Suppressor macrophage treated with lipopolysaccharide for 1 hour (primary cell): ENCODE measurements around the gene PTPRS.
"Not testable (repeated sequence)": the region's sequence is repeated elsewhere in the genome, so short reads cannot be mapped to it uniquely, and the experiment has no call there.

ENCODE experiments used
- DNase-seq, 3 donors: peaks; one replicate each; pipeline ENCODE4 v3.0.0-alpha.2; 2020 to 2022

PTPRS gene

DNA sequence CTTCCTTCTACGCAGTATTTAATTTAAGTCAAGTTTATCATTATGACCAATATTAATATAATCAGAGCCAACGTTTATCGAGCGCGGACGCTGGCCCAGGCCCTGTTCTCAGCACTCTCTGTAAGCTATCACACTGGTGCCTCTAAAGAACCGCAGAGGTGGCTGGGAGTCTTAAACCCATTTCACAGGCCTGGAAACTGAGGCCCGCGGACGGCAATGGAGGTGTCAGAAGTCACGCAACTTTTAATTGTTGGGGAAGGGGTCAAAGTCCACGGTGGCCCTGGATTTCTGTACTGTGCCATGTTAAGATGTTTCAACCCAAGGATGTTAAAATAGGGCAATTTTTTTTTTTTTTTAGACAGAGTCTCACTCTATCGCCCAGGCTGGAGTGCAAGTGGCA lies 8.8 kb downstream of the PTPRS start:
- DNase-seq, result no peak

DNA sequence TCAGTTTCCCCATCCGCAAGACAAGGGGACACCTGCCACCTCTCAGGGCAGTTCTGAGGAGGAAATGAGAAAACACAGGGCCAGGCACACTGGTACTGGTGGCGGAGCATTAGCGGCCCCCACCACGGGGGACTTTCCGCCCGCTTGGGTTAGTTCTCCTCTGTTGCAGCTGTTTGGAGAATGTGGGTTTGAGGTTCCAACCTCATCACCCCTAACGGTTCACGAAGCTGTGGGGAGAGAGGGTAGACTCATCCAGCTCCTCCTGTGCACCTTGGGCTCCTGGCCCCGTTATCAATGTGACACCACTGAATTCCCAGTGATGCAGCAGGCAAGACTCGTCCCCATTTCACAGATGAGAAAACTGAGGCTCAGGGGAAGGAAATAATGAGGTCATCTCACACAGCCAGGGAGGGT lies 10.3 kb downstream of the PTPRS start:
- DNase-seq, result no peak

- no peak for DNase-seq
These were observed 11.5 kb downstream of the PTPRS start for GRCh38 chr19:5329141-5329540.

DNA sequence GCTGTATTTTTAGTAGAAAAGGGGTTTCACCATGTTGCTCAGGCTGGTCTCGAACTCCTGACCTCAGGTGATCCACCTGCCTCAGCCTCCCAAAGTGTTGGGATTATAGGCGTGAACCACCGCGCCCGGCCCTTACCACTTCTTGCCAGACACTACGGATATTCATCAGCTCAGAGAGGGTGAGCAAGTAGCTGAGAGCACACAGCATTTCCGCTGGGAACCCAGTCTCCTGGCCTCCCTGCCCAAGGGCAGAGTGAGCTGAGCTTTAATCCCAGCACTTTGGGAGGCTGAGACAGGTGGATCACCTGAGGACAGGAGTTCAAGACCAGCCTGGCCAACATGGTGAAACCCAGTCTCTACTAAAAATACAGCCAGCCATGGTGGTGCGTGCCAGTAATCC lies 12.2 kb downstream of the PTPRS start:
- DNase-seq, result not testable (repeated sequence)

DNA sequence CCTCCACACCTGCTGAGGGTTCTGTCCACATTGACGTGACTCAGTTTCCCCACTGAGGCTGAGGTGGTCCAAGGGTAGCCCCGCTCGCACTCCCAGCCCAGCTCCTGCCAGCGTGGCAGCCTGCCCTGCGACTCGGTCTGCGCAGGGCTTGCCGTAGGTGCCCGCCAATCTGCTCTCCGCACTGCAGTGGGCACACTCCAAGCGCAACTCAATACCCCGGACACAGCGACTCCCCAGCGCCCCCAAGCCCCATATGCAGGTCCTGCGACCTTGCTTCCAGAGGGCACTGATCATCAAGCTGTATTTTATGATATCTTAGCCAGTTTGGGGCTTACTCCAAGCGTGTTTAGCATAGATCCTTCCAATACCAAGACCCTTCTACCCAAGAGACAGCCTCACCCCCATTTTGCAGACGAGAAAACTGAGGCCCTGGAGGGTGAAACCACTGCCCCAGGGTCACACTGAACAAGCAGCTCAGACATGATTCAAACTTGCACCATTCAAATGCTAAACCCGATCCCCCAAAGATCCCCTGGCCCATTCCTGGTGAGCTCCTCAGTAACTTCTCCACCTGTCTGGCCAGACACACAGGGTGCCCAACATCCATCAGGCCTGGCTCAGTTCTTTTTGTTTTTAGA lies 13.5 kb downstream of the PTPRS start:
- no peak for DNase-seq

DNA sequence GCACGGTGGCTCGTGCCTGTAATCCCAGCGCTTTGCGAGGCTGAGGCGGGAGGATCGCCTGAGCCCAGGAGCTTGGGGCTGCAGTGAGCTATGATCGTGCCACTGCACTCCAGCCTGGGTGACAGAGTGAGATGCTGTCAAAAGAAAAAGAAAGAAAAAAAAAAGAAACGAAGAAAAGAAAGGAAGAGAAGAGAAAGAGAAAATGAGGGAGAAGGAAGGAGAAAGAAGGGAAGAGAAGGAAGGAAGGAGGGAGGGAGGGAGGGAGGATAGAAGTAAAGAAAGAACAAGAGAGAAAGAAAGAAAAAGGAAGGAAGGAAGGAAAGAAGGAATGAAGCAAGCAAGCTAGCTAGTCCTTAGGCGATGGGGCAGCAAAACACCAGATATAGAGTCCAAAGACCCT lies 14.1 kb downstream of the PTPRS start:
- DNase-seq, result no peak

DNA sequence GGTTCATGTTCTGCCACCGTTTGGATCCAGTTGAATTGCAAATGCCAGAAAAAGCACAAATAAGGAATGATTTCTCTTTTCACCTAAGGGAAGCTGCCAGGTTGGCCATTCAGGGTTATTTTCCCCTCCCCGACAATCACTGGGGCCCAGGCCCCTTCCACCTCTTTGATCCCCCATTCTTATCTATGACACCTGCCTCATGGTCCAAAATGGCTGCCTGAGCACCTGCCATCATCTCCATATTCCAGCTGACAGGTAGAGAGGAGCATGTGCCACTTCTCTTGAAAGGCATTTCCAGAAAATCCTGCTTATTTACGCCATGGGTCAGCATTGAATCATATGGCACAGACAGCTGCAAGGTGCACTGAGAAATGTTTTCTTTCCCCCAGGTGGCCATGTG lies 15.7 kb downstream of the PTPRS start:
- DNase-seq, result no peak

GRCh38 chr19:5323475-5323811 lies 17.2 kb downstream of the PTPRS start:
- no peak for DNase-seq

- DNase-seq, result peak; percentile 31 to 63 (median 49)
These were observed 18.5 kb downstream of the PTPRS start for GRCh38 chr19:5321851-5322681.

GRCh38 chr19:5321066-5321642 lies 19.5 kb downstream of the PTPRS start:
- DNase-seq, result no peak

- no peak for DNase-seq
These were observed 21.1 kb downstream of the PTPRS start for GRCh38 chr19:5319516-5319915.

GRCh38 chr19:5318306-5318705 lies 22.3 kb downstream of the PTPRS start:
- no peak for DNase-seq

DNA sequence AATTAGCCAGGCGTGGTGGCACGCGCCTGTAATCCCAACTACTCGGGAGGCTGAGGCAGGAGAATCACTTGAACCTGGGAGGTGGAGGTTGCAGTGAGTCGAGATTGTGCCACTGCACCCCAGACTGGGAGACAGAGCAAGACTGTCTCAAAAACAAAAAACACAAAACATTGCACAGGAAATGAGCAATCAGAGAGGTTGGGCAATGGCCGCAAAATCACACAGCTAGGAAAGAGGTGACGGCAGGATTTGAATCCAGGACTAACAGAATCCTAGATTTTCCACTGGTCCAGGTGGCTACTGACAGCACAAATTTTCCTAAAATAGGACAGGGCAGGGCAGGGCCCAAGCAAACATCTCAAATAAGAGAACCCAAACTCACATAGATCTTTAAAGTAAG lies 23.3 kb downstream of the PTPRS start:
- DNase-seq, result no peak

DNA sequence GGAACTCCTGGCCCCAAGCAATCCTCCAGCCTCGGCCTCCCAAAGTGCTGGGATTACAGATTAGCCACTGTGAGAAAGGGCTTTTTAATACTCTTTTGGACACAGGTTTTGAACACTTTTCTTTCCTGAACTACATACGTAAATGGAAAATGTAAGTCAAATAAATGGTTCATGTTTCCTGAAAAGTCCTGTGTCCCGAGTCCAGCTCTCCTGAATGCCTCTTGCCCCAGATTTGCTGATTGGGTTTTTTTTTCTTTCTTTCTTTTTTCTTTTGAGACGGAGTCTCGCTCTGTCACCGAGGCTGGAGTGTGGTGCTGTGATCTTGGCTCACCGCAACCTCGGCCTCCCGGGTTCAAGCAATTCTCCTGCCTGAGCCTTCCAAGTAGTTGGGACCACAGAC lies 24.5 kb downstream of the PTPRS start:
- no peak for DNase-seq

DNA sequence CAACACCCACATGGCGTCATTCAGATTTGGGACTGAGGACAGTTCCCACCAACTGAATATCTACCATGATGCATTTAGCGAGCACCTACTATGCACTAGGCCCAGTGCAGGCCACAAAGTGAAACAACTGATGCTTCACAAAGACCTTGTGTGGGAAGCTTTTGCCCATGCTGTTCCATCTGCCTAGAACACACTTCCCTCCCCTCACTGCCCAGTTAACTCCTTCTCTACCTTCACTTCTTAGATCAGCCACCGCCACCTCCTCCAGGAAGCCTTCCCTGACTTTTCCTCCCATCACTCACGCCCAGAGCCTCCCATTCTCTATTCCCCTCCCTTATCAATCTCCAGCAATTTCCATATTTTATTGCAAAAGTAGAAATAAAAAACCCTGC lies 25.7 kb downstream of the PTPRS start:
- DNase-seq, result no peak

GRCh38 chr19:5314012-5314906 lies 26.4 kb downstream of the PTPRS start:
- DNase-seq, result peak in 1 of 3 donors; percentile 16

DNA sequence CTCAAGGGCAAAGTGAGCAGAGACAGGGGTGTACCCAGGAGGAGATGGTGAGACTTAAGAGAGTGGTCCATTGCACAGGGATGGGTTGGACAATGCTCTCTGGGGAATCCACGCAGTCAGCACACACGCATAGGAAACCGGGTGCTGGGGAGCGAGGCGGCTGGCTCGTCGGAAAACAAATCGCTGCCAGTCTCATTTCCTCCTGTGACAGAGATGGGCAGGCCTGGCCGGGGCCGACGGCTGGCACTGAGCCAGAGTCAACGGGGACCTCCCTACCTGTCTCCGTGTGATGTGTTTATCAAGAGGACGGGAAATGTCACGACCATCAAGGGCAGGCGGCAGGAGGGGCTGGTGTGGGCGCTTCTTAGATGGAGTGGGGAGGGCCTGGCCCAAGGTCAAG lies 27.3 kb downstream of the PTPRS start:
- DNase-seq, result no peak

DNA sequence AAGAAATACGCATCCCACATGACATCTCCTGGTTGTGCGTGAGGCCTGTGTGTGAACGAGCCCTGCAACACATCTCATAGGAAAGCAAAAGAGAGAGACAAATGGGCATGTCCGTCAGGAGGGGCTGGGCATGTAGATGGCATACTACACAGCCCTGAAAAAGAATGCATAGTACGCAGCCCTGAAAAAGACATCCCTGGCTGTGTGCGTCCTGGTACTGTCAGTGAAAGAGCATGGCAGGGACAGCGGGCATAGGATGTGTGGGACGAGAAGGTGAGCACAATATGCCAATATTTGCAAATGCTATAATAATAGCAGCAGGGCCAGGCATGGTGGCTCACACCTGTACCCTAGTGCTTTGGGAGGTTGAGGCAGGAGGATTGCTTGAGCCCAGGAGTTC lies 28.6 kb downstream of the PTPRS start:
- no peak for DNase-seq

DNA sequence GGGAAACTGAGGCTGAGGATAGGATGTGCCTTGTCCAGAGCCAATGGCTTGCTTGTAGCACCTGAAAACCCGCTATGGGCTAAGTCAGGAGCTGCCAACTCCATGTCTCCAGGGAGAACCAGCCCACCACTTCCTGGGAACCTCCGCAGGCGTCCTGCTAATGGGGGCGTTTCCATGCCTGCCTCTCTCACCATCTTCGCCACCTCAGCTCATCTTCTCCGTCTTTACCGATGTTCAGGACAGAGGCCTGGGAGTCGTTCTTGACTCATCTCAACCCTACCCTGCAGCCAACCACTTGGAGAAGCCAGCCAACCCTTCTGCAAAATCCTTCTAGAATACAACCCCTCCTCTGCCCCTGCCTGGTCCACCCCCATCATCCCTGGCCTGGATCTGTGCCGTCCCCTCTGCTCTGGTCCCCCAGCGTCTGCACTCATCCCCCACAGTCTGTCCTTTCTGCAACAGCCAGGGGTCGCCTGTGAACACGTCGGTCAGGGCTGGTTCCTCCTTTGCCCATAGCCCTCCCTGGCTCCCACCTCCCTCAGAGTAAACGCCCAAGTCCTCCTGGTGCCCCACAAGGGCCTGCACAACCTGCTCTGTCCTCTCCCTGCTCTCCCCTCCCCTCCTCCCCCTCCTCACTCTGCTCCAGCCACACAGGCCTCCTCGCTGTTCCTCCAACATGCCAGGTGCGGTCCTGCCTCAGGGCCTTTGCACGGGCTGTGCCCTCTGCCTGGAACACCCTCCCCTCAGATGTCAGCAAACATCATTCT lies 31.0 kb downstream of the PTPRS start:
- DNase-seq, result no peak

- no peak for DNase-seq
These were observed 31.9 kb downstream of the PTPRS start for GRCh38 chr19:5308451-5309437.

GRCh38 chr19:5307655-5308054 lies 33.0 kb downstream of the PTPRS start:
- no peak for DNase-seq
